Stimulated activated CD8-positive, alpha-beta memory T cell treated with anti-CD3 and anti-CD28 coated beads, Interleukin-4, amount 100 ng/mL, for 24 hours (primary cell): ENCODE measurements around the gene C1orf174.

Experiments used
- DNase-seq: peaks from one replicate; pipeline ENCODE4 v3.0.0-alpha.2; 2020; ENCODE audit warnings: low read depth

The C1orf174 gene

GRCh38 chr1:3900150-3900968 is at the start of gene C1orf174:
Gene C1orf174, minus strand, starts transcription at chr1:3900272. Its CDS starts 86 bp downstream, at chr1:3900186.
- DNase-seq = peak; percentile 88

GRCh38 chr1:3948344-3948743 is 48.3 kb upstream of the C1orf174 start:
- DNase-seq = no peak

- no peak for DNase-seq
Measured at GRCh38 chr1:3945916-3946840, 46.1 kb upstream of the C1orf174 start.

DNA sequence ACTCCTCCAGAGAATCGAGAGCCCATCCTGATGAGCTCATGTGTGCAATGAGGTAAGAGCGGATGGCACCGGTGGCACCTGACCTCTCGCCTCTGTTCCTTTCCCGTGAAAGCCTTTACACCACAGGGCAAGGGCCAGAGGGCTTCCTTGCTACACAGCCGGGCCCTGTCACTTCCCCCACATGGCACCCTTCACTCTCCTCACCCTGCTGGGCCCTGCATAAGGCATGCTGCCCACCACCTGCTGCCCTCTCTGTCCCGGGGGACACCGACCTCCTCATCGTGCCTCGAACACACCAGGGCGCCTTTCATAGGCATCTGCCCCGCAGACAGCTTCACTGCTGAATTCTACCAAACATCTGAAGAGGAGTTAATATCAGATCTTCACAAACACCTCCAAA is 45.1 kb upstream of the C1orf174 start:
- DNase-seq = no peak

DNA sequence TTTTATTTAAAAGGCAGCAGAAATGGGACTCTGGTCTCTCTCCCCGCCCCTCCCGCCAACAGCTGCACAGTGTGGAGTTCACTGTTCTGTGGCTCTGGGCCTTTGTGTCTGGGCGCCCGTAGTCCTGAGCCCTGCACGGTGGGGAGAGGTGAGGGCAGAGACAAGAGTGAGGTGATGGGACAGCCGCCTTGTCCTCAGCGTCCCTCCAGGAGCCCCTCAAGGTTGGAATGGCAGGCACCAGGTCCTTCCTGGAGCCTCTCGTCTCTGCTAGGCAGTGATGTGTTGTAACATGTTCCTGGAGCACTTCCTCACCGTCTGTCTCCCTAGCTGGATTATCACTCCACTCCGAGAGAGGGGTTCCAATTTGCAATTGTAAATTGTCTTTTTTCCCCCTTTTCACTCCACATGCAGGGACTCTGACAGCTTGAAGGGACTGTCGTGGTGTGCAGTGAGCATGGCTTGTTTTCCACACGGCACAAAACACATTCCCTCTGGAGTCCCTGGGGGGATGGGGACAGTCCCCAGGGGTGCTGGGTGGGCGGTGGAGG is 44.6 kb upstream of the C1orf174 start:
- no peak for DNase-seq

- no peak for DNase-seq
Measured at GRCh38 chr1:3943806-3944577, 43.9 kb upstream of the C1orf174 start.

DNA sequence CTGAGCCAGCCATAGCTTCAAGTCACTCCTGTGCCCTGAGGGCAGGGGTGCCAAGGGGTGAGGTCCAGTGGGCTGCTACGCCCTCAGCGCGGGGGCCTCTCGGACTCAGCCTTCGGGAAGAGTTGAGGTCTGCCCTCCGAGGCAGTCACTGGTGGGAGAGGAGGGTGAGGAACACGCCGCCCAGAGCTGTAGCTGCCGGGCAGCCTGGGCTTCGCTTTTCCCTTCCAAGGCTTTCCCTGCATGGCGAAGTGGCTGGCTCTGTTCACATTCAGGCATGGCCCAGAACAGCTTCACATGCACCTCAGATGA is 43.0 kb upstream of the C1orf174 start:
- no peak for DNase-seq

GRCh38 chr1:3942416-3943122 is 42.5 kb upstream of the C1orf174 start:
- DNase-seq = no peak

DNA sequence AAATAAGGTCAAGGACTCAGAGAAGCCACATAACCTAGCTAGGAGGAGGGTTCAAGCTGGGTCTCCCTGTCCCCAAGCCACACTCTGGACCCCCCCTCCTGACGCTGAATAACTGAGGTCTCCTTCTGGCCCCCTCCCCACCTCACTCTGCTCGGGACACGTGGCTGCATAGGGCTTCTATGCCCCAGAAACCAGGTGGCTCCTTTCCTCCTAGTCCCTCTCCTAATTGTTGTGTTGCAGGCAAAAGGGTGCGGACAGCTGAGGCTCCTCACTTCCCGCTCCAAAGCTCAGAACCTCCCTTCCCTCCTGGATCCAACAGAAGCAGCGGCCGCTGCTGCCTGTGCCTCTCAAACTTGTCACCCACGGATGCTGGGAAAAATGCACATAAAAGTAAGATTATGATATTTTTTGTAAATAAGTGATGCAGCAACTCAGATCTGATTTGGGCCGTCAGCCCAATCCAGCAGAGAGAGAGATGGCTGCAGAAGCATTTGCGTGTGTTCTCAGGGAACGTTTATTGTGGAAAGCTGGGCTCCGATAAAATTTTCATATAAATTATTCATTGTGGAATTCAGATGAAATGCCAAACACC is 40.8 kb upstream of the C1orf174 start:
- DNase-seq = no peak

- no peak for DNase-seq
Measured at GRCh38 chr1:3940081-3940753, 40.1 kb upstream of the C1orf174 start.

DNA sequence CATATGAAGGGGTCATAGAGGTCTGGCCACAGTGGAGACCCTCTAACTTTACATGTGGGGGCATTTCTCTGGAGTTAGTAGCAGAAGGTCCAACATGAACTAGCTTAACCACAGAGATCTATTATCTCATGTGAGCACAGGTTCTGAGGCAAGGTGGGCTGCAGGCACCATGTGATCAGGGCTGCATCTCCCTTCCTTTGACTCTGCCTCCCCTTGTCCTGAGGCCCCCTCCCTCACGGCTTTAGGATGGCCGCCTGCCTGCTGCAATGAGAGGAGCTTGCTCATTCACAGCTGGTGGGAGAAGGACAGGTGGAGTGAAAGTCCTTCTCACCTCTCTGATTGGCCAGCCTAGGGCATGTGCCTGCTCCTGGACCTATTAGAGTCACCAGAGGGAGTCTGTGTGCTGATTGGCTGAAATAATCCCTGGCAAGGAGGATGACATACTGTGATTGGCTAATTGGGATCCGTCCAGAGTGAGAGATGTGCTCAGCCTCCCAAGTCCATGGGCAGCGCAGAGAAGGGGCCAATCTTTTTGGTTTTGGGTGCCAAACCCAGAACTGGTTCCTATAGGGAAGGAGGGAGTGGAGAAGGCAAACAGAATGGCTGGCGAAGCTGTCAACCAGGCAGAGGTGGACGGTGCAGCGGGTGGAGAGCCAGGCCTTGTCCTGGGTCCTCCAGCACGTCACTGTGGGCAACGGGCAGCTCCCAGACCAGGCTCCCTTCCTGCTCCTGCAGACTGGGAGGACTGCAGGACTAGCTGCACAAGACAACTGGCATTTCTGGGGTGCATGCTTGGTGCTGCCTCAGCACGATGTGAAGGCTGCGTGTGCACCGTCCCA is 39.4 kb upstream of the C1orf174 start:
- no peak for DNase-seq

DNA sequence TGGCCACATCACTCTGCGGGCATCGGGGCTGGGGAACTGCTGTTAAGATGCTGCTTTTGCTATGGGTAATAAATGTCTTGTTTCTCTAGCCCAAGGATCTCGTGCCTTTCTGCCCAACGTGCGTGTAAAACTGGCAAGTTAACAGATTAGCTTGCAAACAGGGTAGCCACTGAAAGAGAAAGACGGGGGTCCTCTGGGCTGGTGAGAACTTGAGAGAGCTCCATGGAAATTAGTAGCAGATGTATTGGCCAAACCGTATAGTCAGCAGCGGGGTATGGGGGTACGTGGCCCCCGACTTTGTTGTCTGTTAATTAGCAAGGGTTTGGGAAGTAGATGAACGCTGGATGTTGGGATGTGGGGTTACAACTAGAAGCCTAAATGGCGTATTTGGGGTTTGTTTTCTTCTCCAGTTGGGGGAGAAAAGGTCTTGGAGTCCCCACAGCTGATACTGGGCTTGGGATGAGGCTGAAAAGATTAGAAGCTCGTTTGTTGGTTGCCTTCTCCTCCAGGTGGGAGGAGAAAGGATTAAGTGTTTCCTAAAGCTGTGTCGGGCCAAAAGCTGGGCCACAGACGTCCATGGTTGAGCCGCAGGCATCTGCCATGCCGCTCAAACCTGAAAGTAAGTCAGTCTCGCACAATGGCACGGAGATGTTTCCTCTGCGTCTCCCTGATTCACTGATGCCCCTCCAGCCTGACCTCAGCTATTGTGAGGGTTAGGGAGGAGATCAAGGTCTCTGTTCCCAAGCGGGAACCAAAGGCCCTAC is 32.3 kb upstream of the C1orf174 start:
- DNase-seq = no peak

- DNase-seq = no peak
Measured at GRCh38 chr1:3931007-3931912, 31.2 kb upstream of the C1orf174 start.

- DNase-seq = no peak
Measured at GRCh38 chr1:3930301-3931006, 30.4 kb upstream of the C1orf174 start.

DNA sequence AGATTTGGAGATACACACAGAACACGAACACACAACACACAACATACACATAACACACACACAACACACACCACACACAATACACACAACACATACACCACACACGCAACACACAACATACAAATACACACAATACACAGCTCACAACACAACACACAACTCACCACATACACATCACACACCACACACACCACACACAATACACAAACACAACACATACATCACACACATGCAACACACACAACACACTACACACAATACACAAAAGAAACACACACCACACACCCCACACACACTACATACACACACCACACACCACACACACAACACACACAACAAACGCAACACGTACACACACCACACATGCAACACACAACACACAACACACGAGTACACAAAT is 29.1 kb upstream of the C1orf174 start:
- no peak for DNase-seq

GRCh38 chr1:3928586-3928985 is 28.5 kb upstream of the C1orf174 start:
- DNase-seq = no peak

DNA sequence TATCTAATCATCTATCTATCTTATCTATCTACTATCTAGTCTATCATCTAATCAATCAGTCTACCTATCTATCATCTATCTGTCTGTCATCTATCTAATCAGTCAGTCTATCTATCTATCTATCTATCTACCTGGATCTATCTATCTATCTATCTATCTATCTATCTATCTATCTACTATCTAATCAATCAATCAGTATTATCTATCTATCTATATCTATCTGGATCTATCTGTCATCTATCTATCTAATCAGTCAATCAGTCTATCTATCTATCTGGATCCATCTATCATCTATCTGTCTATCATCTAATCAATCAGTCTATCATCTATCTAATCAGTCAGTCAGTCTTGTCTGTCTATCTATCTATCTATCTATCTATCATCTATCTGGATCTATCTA is 26.9 kb upstream of the C1orf174 start:
- DNase-seq = no peak
